Measurements from ENCODE around the gene DEFB123. TPM values are rescaled to one million over a fixed set of nuclear protein-coding genes. Genes with fewer than 3 reads are reported as not detected.

Gene DEFB123
- polyA plus RNA-seq, 3 donors, result not detected

GRCh38 chr20:31494131-31494530 lies 53.7 kb downstream of the DEFB123 start:
- WGBS (ENCODE audit: insufficient coverage), result no CpG with 5 or more reads among the region's 2 CpGs
- Histone ChIP-seq H3K9me3 (replicated peaks in 1 of 2; ENCODE audit: control insufficient read depth in 1 of 2, insufficient read depth in 1 of 2, low read length in 2 of 2) (no peaks in the 10 kb centered on the region), H4K20me1 (ENCODE audit: insufficient read depth, low read length) (no peaks in the 10 kb centered on the region), H3K27me3 (ENCODE audit: control insufficient read depth in 2 of 2, insufficient read depth in 2 of 2, low read length in 2 of 2) (no peaks in the 10 kb centered on the region), H3K9ac (ENCODE audit: insufficient read depth, low read length, poor library complexity, severe bottlenecking) (no peak overlapping the region), H3K36me3 (replicated peaks in 1 of 2; ENCODE audit: control insufficient read depth in 1 of 2, insufficient read depth in 2 of 2, low read length in 2 of 2) (no peaks in the 10 kb centered on the region), H3K27ac (ENCODE audit: low read depth in 1 of 2, low read length in 2 of 2) (no peak overlapping the region), H3K79me2 (ENCODE audit: insufficient read depth, low read length) (no peaks in the 10 kb centered on the region), H3K4me2 (replicated peaks; ENCODE audit: extremely low read depth, low read length, poor library complexity, severe bottlenecking) (no peak overlapping the region), H3K4me1 (ENCODE audit: control insufficient read depth in 1 of 2, insufficient read depth in 2 of 2, low read length in 2 of 2) (no peaks in the 10 kb centered on the region), H3K4me3 (replicated peaks in 1 of 3; ENCODE audit: low read depth in 2 of 3, low read length in 3 of 3) (no peak overlapping the region), H2AFZ (ENCODE audit: insufficient read depth, low read depth, low read length, poor library complexity, severe bottlenecking) (no peak overlapping the region)
- no peak overlapping the region for H3K27ac Mint-ChIP-seq
- peaks cover 3 to 16% (median 4%) of the 10 kb centered on the region in 3 donors for H3K27me3 Mint-ChIP-seq (ENCODE audit: low read depth in 3 of 3)
- intact Hi-C loops (cut with micrococcal nuclease), result no loop called here
- peaks cover 0 to 2% (median 0%) of the 10 kb centered on the region in 7 donors for H3K9me3 Mint-ChIP-seq
- DNase-seq, result peak in 2 of 3 donors; percentile 4 to 27
- TF ChIP-seq, protein P1, sequence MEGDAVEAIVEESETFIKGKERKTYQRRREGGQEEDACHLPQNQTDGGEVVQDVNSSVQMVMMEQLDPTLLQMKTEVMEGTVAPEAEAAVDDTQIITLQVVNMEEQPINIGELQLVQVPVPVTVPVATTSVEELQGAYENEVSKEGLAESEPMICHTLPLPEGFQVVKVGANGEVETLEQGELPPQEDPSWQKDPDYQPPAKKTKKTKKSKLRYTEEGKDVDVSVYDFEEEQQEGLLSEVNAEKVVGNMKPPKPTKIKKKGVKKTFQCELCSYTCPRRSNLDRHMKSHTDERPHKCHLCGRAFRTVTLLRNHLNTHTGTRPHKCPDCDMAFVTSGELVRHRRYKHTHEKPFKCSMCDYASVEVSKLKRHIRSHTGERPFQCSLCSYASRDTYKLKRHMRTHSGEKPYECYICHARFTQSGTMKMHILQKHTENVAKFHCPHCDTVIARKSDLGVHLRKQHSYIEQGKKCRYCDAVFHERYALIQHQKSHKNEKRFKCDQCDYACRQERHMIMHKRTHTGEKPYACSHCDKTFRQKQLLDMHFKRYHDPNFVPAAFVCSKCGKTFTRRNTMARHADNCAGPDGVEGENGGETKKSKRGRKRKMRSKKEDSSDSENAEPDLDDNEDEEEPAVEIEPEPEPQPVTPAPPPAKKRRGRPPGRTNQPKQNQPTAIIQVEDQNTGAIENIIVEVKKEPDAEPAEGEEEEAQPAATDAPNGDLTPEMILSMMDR (IDR thresholded peaks at IDR 0.05), result peak; percentile 9
- H3K4me3 Mint-ChIP-seq, result no peak overlapping the region
- H3K4me1 Mint-ChIP-seq, result no peaks in the 10 kb centered on the region
- no peaks in the 10 kb centered on the region for H3K36me3 Mint-ChIP-seq

- Histone ChIP-seq H3K4me2 (replicated peaks; ENCODE audit: extremely low read depth, low read length, poor library complexity, severe bottlenecking) (no peak overlapping the region), H2AFZ (ENCODE audit: insufficient read depth, low read depth, low read length, poor library complexity, severe bottlenecking) (no peak overlapping the region), H3K36me3 (replicated peaks in 1 of 2; ENCODE audit: control insufficient read depth in 1 of 2, insufficient read depth in 2 of 2, low read length in 2 of 2) (no peaks in the 10 kb centered on the region), H3K79me2 (ENCODE audit: insufficient read depth, low read length) (no peaks in the 10 kb centered on the region), H3K9me3 (replicated peaks in 1 of 2; ENCODE audit: control insufficient read depth in 1 of 2, insufficient read depth in 1 of 2, low read length in 2 of 2) (no peaks in the 10 kb centered on the region), H3K27me3 (ENCODE audit: control insufficient read depth in 2 of 2, insufficient read depth in 2 of 2, low read length in 2 of 2) (no peaks in the 10 kb centered on the region), H4K20me1 (ENCODE audit: insufficient read depth, low read length) (no peaks in the 10 kb centered on the region), H3K4me1 (ENCODE audit: control insufficient read depth in 1 of 2, insufficient read depth in 2 of 2, low read length in 2 of 2) (no peaks in the 10 kb centered on the region), H3K4me3 (replicated peaks in 1 of 3; ENCODE audit: low read depth in 2 of 3, low read length in 3 of 3) (no peak overlapping the region), H3K9ac (ENCODE audit: insufficient read depth, low read length, poor library complexity, severe bottlenecking) (no peak overlapping the region), H3K27ac (ENCODE audit: low read depth in 1 of 2, low read length in 2 of 2) (no peak overlapping the region)
- Mint-ChIP-seq H3K9me3 (no peaks in the 10 kb centered on the region), H3K27me3 (ENCODE audit: low read depth in 3 of 3) (peaks cover 3 to 9% (median 5%) of the 10 kb centered on the region in 3 donors), H3K27ac (no peak overlapping the region), H3K4me3 (no peak overlapping the region), H3K4me1 (no peaks in the 10 kb centered on the region), H3K36me3 (no peaks in the 10 kb centered on the region)
- intact Hi-C loops (cut with micrococcal nuclease), result no loop called here
- TF ChIP-seq, protein P1 (IDR thresholded peaks at IDR 0.05), result no peak
- no peak for DNase-seq
- 85% methylated on average over 12 of the region's 15 CpGs for WGBS (ENCODE audit: insufficient coverage)
Measured at GRCh38 chr20:31496761-31497295, 56.4 kb downstream of the DEFB123 start.

Data from CD14-positive monocyte (primary cell).